Measurements from ENCODE around the gene MB21D2.

DNA sequence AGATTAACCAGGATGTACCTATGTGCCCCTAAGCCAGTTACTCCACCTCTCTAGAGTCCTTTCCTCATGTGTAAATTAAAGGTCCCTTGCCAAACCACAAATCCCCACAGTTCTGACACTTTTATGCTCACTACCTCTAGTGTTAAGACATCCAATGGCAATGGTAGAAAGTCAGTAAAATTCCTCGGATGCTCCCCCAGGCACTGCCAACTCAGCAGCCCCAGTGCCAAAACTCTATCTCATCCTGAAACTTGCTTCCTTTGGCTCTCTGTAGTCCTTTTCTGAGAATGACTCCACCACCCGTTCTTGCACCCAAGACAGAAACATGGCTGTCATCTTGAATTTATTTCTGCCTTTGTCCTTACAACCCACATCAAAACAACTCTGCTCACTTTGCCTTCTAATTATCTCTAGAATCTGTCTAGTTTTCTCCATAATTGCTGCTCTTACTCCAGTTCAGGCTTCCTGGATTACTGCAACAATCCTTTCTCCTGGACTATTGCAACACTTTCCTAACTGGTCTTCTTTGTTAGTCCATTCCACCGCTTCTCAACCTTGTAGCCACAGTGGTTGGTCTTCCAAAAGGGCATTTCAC lies 41.6 kb downstream of the MB21D2 start:
- TF ChIP-seq, protein P1, sequence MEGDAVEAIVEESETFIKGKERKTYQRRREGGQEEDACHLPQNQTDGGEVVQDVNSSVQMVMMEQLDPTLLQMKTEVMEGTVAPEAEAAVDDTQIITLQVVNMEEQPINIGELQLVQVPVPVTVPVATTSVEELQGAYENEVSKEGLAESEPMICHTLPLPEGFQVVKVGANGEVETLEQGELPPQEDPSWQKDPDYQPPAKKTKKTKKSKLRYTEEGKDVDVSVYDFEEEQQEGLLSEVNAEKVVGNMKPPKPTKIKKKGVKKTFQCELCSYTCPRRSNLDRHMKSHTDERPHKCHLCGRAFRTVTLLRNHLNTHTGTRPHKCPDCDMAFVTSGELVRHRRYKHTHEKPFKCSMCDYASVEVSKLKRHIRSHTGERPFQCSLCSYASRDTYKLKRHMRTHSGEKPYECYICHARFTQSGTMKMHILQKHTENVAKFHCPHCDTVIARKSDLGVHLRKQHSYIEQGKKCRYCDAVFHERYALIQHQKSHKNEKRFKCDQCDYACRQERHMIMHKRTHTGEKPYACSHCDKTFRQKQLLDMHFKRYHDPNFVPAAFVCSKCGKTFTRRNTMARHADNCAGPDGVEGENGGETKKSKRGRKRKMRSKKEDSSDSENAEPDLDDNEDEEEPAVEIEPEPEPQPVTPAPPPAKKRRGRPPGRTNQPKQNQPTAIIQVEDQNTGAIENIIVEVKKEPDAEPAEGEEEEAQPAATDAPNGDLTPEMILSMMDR (IDR thresholded peaks at IDR 0.05): no peak
- TF ChIP-seq, protein P2, sequence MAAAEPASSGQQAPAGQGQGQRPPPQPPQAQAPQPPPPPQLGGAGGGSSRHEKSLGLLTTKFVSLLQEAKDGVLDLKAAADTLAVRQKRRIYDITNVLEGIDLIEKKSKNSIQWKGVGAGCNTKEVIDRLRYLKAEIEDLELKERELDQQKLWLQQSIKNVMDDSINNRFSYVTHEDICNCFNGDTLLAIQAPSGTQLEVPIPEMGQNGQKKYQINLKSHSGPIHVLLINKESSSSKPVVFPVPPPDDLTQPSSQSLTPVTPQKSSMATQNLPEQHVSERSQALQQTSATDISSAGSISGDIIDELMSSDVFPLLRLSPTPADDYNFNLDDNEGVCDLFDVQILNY (CRISPR knock-in tag; IDR thresholded peaks at IDR 0.05): no peak
- TF ChIP-seq NR2C2 (CRISPR knock-in tag; IDR thresholded peaks at IDR 0.05): no peak
- TF ChIP-seq, protein P3, sequence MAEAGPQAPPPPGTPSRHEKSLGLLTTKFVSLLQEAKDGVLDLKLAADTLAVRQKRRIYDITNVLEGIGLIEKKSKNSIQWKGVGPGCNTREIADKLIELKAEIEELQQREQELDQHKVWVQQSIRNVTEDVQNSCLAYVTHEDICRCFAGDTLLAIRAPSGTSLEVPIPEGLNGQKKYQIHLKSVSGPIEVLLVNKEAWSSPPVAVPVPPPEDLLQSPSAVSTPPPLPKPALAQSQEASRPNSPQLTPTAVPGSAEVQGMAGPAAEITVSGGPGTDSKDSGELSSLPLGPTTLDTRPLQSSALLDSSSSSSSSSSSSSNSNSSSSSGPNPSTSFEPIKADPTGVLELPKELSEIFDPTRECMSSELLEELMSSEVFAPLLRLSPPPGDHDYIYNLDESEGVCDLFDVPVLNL (CRISPR knock-in tag; IDR thresholded peaks at IDR 0.05; ENCODE audit: borderline replicate concordance, low read depth): no peak
- TF ChIP-seq, protein P4, sequence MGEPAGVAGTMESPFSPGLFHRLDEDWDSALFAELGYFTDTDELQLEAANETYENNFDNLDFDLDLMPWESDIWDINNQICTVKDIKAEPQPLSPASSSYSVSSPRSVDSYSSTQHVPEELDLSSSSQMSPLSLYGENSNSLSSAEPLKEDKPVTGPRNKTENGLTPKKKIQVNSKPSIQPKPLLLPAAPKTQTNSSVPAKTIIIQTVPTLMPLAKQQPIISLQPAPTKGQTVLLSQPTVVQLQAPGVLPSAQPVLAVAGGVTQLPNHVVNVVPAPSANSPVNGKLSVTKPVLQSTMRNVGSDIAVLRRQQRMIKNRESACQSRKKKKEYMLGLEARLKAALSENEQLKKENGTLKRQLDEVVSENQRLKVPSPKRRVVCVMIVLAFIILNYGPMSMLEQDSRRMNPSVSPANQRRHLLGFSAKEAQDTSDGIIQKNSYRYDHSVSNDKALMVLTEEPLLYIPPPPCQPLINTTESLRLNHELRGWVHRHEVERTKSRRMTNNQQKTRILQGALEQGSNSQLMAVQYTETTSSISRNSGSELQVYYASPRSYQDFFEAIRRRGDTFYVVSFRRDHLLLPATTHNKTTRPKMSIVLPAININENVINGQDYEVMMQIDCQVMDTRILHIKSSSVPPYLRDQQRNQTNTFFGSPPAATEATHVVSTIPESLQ (CRISPR knock-in tag; IDR thresholded peaks at IDR 0.05): no peak
- TF ChIP-seq, protein P5, sequence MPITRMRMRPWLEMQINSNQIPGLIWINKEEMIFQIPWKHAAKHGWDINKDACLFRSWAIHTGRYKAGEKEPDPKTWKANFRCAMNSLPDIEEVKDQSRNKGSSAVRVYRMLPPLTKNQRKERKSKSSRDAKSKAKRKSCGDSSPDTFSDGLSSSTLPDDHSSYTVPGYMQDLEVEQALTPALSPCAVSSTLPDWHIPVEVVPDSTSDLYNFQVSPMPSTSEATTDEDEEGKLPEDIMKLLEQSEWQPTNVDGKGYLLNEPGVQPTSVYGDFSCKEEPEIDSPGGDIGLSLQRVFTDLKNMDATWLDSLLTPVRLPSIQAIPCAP (CRISPR knock-in tag; IDR thresholded peaks at IDR 0.05): no peak
- TF ChIP-seq, protein P6, sequence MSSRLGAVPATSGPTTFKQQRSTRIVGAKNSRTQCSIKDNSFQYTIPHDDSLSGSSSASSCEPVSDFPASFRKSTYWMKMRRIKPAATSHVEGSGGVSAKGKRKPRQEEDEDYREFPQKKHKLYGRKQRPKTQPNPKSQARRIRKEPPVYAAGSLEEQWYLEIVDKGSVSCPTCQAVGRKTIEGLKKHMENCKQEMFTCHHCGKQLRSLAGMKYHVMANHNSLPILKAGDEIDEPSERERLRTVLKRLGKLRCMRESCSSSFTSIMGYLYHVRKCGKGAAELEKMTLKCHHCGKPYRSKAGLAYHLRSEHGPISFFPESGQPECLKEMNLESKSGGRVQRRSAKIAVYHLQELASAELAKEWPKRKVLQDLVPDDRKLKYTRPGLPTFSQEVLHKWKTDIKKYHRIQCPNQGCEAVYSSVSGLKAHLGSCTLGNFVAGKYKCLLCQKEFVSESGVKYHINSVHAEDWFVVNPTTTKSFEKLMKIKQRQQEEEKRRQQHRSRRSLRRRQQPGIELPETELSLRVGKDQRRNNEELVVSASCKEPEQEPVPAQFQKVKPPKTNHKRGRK (CRISPR knock-in tag; IDR thresholded peaks at IDR 0.05; ENCODE audit: borderline replicate concordance): no peak
- no peak for TF ChIP-seq ZNF423 (CRISPR knock-in tag; IDR thresholded peaks at IDR 0.05)
- TF ChIP-seq, protein P7, sequence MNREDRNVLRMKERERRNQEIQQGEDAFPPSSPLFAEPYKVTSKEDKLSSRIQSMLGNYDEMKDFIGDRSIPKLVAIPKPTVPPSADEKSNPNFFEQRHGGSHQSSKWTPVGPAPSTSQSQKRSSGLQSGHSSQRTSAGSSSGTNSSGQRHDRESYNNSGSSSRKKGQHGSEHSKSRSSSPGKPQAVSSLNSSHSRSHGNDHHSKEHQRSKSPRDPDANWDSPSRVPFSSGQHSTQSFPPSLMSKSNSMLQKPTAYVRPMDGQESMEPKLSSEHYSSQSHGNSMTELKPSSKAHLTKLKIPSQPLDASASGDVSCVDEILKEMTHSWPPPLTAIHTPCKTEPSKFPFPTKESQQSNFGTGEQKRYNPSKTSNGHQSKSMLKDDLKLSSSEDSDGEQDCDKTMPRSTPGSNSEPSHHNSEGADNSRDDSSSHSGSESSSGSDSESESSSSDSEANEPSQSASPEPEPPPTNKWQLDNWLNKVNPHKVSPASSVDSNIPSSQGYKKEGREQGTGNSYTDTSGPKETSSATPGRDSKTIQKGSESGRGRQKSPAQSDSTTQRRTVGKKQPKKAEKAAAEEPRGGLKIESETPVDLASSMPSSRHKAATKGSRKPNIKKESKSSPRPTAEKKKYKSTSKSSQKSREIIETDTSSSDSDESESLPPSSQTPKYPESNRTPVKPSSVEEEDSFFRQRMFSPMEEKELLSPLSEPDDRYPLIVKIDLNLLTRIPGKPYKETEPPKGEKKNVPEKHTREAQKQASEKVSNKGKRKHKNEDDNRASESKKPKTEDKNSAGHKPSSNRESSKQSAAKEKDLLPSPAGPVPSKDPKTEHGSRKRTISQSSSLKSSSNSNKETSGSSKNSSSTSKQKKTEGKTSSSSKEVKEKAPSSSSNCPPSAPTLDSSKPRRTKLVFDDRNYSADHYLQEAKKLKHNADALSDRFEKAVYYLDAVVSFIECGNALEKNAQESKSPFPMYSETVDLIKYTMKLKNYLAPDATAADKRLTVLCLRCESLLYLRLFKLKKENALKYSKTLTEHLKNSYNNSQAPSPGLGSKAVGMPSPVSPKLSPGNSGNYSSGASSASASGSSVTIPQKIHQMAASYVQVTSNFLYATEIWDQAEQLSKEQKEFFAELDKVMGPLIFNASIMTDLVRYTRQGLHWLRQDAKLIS (CRISPR knock-in tag; IDR thresholded peaks at IDR 0.05; ENCODE audit: borderline replicate concordance): no peak
- TF ChIP-seq NR3C1 (CRISPR knock-in tag; conservative IDR thresholded peaks at IDR 0.05; ENCODE audit: low read depth): no peak
- no peak for TF ChIP-seq MXD4 (CRISPR knock-in tag; IDR thresholded peaks at IDR 0.05; ENCODE audit: borderline replicate concordance)
- no peak for TF ChIP-seq SP1 (CRISPR knock-in tag; conservative IDR thresholded peaks at IDR 0.05)
- TF ChIP-seq CREB1 (CRISPR knock-in tag; IDR thresholded peaks at IDR 0.05): no peak

All from WTC11 (cell line).